Adrenal gland (tissue), 12 donors: ENCODE results near the gene GPR152. TPM values are rescaled to one million over a fixed set of nuclear protein-coding genes. Genes with fewer than 3 reads are reported as not detected.

Experiments used
- DNase-seq, 7 donors: peaks; one replicate each; pipeline ENCODE4 v3.0.0-alpha.2; 2019 to 2020
- H3K27ac ChIP-seq, 5 donors: fragments of 200-600 bp; sonication (generic) in 4 of 5; 1 replicate in 3 of 5; 2 replicates in 2 of 5; pipeline versions ENCODE4 v1.5.1 to v1.8.0; 2016 to 2020; ENCODE audit warnings: mild to moderate bottlenecking in 1 of 5
- H3K27me3 ChIP-seq: fragments of 200-600 bp; 2 replicates; pipeline ENCODE4 v1.8.0; 2021
- H3K36me3 ChIP-seq, 2 donors: fragments of 200-600 bp; replicated peaks in 1 of 2; 1 replicate in 1 of 2; 2 replicates in 1 of 2; pipeline versions ENCODE4 v1.5.1 to v1.8.0; 2018 to 2022
- H3K4me1 ChIP-seq, 2 donors: fragments of 200-600 bp; replicated peaks in 1 of 2; 1 replicate in 1 of 2; 2 replicates in 1 of 2; pipeline versions ENCODE4 v1.5.1 to v1.8.0; 2018 to 2021
- H3K4me3 ChIP-seq, 4 donors: fragments of 200-600 bp; sonication (generic) in 3 of 4; one replicate each; pipeline ENCODE4 v1.5.1; 2016 to 2018
- H3K9me3 ChIP-seq, 3 donors: fragments of 200-600 bp; sonication (generic) in 1 of 3; replicated peaks in 1 of 3; 1 replicate in 2 of 3; 2 replicates in 1 of 3; pipeline versions ENCODE4 v1.5.1 to v1.8.0; 2016 to 2021
- POLR2A ChIP-seq, 2 donors: fragments of 450-650 bp; IDR thresholded peaks; one replicate each; pipeline ENCODE4 v1.6.1; 2017; ENCODE audit warnings: antibody characterized with exemption in 2 of 2, mild to moderate bottlenecking in 2 of 2, moderate library complexity in 1 of 2
- WGBS, 4 donors: extraction: QIAGEN DNeasy Blood & Tissue Kit in 2 of 4; methylation state at CpG; one replicate each; pipeline versions ENCODE4 v1.1.5 to v1.1.7; 2013 to 2017; 5-methylcytosine and 5-hydroxymethylcytosine counted together
- intact Hi-C, 2 donors: fragments of 100-400 bp; cut with DNase I; formaldehyde crosslinking; loops; one replicate each; pipeline versions ENCODE4 v1.14.1 to v1.15.0; 2022 to 2023
- polyA plus RNA-seq, 3 donors: library from polyadenylated mRNA; stranded (reverse); fragments of 200-250 nt in 2 of 3; fragments of 350-450 nt in 1 of 3; fragmentation: Illumina TruSeq in 1 of 3; extraction: RNeasy Lipid Tissue Mini Kit (QIAGEN cat#74804) in 1 of 3; gene quantifications; one replicate each; pipeline ENCODE4 v1.2.3, GENCODE V29; 2013 to 2014
- total RNA-seq, 9 donors: library from RNA; depleted of rRNA in 4 of 9; stranded (reverse); fragments of >200 nt in 4 of 9; fragments of 120-200 nt in 1 of 9; fragmentation: NEBNext Ultra II Directional in 1 of 9; extraction: Animal tissue kit (Norgen Biotek cat#: 25700) in 1 of 9; gene quantifications; one replicate each; pipeline versions ENCODE4 v1.1.0 to v1.2.4, GENCODE V29; 2013 to 2023
- TF ChIP-seq, protein P1 (sequence below), 6 experiments: fragments of 450-650 bp in 4 of 6; fragments of 200-600 bp in 2 of 6; sonication (generic) in 1 of 6; IDR thresholded peaks; 1 replicate in 5 of 6; 2 replicates in 1 of 6; pipeline versions ENCODE4 v1.5.1 to v1.8.0; 2016 to 2021; ENCODE audit warnings: antibody characterized with exemption in 6 of 6, mild to moderate bottlenecking in 2 of 6, moderate library complexity in 1 of 6
- donor health status: healthy with polysubstance abuse.
- donor health status: Bipolar disorder and iron deficiency.
- donor health status: DM: yes; HTN: yes; CAD: no.
- donor health status: DM: no; HTN: no; CAD: no.
- donor health status: DM: no; HTN: no; CAD: no.
- donor health status: DM: yes; HTN: yes; CAD: no.

The GPR152 gene
- total and polyA plus RNA-seq, 12 donors: 0.18 TPM; not detected in 11

GRCh38 chr11:67493548-67494370 is 41.2 kb upstream of the GPR152 start:
- no peaks in the 10 kb centered on the region for H3K4me1 ChIP-seq
- peaks cover 0 to 75% of the 10 kb centered on the region in 2 donors for H3K36me3 ChIP-seq
- no peak overlapping the region for H3K27ac ChIP-seq
- no peak overlapping the region for H3K4me3 ChIP-seq
- 94 to 98% (median 96%) methylated on average over 18 to 65 of the region's 65 CpGs for WGBS, 4 donors
- H3K9me3 ChIP-seq: no peaks in the 10 kb centered on the region
- no peak for DNase-seq
- no peaks in the 10 kb centered on the region for H3K27me3 ChIP-seq
- TF ChIP-seq, protein P1, sequence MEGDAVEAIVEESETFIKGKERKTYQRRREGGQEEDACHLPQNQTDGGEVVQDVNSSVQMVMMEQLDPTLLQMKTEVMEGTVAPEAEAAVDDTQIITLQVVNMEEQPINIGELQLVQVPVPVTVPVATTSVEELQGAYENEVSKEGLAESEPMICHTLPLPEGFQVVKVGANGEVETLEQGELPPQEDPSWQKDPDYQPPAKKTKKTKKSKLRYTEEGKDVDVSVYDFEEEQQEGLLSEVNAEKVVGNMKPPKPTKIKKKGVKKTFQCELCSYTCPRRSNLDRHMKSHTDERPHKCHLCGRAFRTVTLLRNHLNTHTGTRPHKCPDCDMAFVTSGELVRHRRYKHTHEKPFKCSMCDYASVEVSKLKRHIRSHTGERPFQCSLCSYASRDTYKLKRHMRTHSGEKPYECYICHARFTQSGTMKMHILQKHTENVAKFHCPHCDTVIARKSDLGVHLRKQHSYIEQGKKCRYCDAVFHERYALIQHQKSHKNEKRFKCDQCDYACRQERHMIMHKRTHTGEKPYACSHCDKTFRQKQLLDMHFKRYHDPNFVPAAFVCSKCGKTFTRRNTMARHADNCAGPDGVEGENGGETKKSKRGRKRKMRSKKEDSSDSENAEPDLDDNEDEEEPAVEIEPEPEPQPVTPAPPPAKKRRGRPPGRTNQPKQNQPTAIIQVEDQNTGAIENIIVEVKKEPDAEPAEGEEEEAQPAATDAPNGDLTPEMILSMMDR (IDR thresholded peaks at IDR 0.05): no peak
- intact Hi-C loops: no loop called here

DNA sequence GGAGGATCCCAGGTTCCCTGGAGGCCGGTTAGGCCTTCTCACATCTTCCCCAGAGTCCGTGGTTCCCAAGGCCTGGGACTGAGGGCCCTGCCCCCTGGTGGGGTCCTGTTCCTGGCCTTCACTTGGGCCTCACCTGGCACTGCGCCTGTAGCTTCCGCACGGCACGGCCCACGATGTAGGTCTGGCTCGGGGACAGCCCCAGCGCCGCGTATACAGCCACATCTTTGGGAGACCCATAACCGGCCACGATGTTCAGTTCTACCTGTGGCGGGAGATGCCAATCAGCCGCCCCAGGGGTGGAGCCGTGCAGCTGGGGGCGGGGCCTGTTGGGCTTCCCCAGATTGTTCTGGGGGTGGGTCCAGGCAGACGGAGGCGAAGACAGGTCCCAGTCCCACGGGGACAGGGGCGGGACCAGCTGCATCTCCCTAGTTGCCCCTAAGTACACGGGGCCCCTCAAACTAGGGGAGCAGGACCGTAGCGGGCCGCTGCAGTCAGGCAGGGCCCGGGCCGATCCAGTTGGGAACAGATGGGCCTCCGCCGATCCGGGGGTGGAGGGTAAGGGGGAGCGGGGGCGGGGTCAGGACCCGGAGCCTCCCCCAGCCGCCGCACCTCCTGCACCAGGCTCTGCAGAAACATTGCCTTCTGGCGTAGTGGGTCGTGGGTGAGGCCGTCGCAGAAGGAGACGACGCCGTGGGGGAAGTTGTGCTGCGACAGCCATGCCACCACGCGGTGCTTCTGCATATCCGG is 40.4 kb upstream of the GPR152 start:
- H3K27ac ChIP-seq: no peak overlapping the region
- H3K27me3 ChIP-seq: no peaks in the 10 kb centered on the region
- TF ChIP-seq, protein P1 (IDR thresholded peaks at IDR 0.05): no peak
- no peak for TF ChIP-seq POLR2A (IDR thresholded peaks at IDR 0.05)
- peaks cover 0 to 70% of the 10 kb centered on the region in 2 donors for H3K36me3 ChIP-seq
- H3K4me1 ChIP-seq: no peaks in the 10 kb centered on the region
- WGBS, 4 donors: 83 to 87% (median 85%) methylated on average over 10 to 46 of the region's 46 CpGs
- intact Hi-C loops: no loop called here
- H3K4me3 ChIP-seq: no peak overlapping the region
- no peak for DNase-seq
- H3K9me3 ChIP-seq: no peaks in the 10 kb centered on the region

GRCh38 chr11:67492069-67492727 is 39.7 kb upstream of the GPR152 start:
- Histone ChIP-seq H3K27ac (no peak overlapping the region), H3K4me1 (no peaks in the 10 kb centered on the region), H3K9me3 (no peaks in the 10 kb centered on the region), H3K4me3 (no peak overlapping the region), H3K36me3 (peaks cover 0 to 77% of the 10 kb centered on the region in 2 donors), H3K27me3 (no peaks in the 10 kb centered on the region)
- WGBS, 4 donors: 89 to 100% (median 93%) methylated on average over 2 to 19 of the region's 19 CpGs
- intact Hi-C loops: no loop called here
- TF ChIP-seq, protein P1 (IDR thresholded peaks at IDR 0.05): no peak
- no peak for DNase-seq
